GM12873 (cell line): ENCODE results near the gene ASCC2.

Experiments
- CTCF ChIP-seq: IDR thresholded peaks from 2 replicates; pipeline ENCODE4 v1.5.1; 2012; ENCODE audit warnings: low read depth, mild to moderate bottlenecking, moderate library complexity, low read length, control low read depth; ENCODE audit not compliant: insufficient read depth; ENCODE audit errors: missing control alignments

The ASCC2 gene

DNA sequence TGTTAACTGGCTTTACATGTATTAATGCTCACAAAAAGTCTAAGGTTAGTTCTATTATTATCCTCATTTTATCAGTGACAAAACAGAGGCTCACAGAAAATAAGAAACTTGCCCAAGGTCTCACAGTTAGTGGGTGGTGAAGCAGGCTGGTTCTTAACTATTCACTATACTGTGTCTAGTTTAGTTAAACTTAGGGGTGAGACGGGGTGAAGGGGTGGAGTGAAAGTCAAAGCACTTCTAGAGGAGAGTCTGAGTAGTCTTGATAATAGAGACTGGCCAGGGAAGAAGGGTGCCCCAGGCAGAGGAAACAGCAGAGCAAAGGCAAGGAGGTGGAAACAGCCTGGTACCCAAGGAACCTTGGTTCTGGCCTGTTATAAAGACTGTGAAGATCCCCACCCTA, 4.0 kb downstream of the ASCC2 start:
- no peak for TF ChIP-seq CTCF

DNA sequence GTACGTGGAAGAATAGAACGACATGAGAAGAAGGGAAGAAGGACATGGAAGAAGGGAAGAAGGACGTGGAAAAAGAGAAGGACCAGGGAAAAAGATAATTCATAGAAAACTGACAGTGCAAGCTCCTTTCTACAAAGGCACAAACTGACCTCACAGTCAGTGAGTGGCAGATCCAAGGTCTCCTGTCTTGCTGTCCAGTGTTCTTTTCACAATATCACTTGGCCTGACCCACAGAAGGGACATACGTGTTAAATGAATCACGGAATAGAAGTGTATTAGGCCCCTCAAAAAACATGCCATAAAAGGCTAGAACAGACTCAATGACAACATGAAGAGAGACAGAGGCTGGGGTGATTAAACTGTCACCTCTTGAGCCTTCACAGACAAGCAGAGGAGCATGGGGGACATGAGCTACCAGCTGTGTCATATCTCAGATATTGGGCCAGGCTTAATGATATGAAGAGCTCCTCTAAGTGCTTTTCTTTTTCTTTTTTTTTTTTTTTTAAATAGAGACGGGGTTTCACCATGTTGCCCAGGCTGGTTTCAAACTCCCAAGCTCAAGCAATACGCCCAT, 4.6 kb downstream of the ASCC2 start:
- TF ChIP-seq CTCF = no peak

DNA sequence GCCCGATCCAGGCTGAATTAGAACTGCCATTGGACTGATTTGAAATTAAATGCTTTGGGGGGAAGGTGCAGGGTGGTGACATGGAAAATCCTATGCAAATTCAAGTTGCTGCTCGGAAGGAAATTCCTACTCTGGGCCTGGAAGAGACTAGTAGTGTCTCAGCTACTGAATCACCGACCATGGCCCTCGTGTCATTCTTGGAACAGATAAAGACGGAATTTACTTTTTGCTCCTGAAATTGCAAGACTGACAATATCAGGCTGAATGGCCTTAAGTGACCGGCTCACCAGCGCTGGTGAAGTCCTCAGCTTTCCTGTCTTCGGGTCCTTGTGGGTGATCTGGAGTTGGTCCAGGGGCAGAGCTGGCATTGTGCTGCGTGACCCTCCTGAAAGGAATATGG, 6.1 kb downstream of the ASCC2 start:
- no peak for TF ChIP-seq CTCF

DNA sequence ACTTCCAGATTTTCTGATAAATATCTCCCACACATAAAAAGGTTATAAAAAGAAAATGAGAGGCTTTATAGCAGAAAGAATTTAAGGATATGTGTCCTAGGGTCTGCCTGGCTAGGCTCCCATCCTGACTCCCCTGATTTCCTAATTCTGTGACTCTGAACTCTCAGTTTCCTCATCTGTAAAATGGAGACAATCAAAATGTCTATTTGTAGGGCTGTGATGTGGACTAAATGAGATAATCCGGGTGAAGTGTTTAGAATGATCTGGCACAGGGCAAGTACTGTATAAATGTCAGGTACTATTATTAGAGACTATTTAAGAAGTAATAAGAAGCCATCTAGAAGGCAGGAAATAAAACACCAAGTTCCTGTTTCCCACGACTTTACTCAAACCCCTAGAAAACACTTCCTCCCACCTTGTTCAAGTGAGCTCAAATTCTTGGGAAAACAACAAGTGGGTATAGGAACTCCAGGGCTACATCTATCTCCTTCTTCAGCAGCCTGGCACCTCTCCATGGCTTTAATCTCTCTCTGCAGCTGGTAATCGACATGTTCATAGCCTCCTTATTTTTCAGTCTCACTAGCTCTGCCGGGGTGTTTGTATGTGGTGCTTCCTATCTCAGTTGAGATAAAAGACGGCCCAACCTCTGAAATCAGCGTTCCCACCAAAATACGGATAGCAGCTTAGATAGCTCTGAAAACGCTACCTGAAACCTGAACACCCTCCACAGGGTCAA, 6.7 kb downstream of the ASCC2 start:
- TF ChIP-seq CTCF = no peak

DNA sequence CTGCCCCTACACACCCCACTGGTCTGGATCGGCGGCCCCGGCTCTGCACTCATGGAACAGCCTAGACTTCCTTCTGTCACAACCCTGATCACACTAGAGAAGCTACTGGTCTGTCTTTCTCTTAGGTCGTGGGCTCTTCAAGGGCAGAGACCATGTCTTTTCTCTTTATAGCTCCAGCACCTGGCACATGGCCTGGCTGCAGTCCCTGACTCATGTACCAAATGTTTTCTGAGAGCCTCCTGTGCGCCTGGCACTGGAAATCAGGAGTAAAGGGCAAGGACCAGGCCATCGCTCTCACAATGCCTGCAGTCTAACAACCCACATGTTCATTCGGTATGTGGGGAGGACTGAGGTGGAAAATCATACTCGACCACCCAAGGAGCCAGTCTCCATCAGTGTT, 7.5 kb downstream of the ASCC2 start:
- no peak for TF ChIP-seq CTCF

GRCh38 chr22:29827091-29827490, 11.0 kb downstream of the ASCC2 start:
- TF ChIP-seq CTCF = no peak

- TF ChIP-seq CTCF = no peak
Measured at GRCh38 chr22:29825578-29825977, 12.5 kb downstream of the ASCC2 start.
